Chondrocyte (in vitro differentiated cells): Measurements from ENCODE around the gene CARNS1. TPM values are rescaled to one million over a fixed set of nuclear protein-coding genes. Genes with fewer than 3 reads are reported as not detected.

ENCODE experiments used
- DNase-seq: peaks from one replicate; pipeline ENCODE4 v3.0.0; 2021; ENCODE audit warnings: mixed read lengths, low spot score
- H3K27ac Mint-ChIP-seq: one replicate; pipeline ENCODE4 v1.8.0; 2021; ENCODE audit warnings: mild to moderate bottlenecking, moderate library complexity, mixed read lengths; ENCODE audit not compliant: unreplicated experiment
- H3K27me3 Mint-ChIP-seq: 2 replicates; pipeline ENCODE4 v1.8.0; 2021; ENCODE audit warnings: low read depth, mixed read lengths
- H3K36me3 Mint-ChIP-seq: 2 replicates; pipeline ENCODE4 v1.8.0; 2021; ENCODE audit warnings: low read depth, mixed read lengths
- H3K4me1 Mint-ChIP-seq: 2 replicates; pipeline ENCODE4 v1.8.0; 2021; ENCODE audit warnings: low read depth, mild to moderate bottlenecking, mixed read lengths
- H3K4me3 Mint-ChIP-seq: one replicate; pipeline ENCODE4 v1.8.0; 2021; ENCODE audit warnings: mild to moderate bottlenecking, moderate library complexity, mixed read lengths; ENCODE audit not compliant: unreplicated experiment
- H3K9me3 Mint-ChIP-seq: 2 replicates; pipeline ENCODE4 v1.8.0; 2021; ENCODE audit warnings: low read depth, mixed read lengths
- CTCF ChIP-seq: fragments of 200-600 bp; sonication (generic); IDR thresholded peaks from 2 replicates; pipeline ENCODE4 v1.5.0; 2021; ENCODE audit warnings: antibody characterized with exemption, mild to moderate bottlenecking, moderate library complexity
- total RNA-seq: library from RNA; stranded (reverse); gene quantifications from 3 replicates; pipeline ENCODE4 v1.2.1, GENCODE V29; 2021

CARNS1 gene
- total RNA-seq, 1 donor from 2014 or later: 1.8 TPM

GRCh38 chr11:67384851-67385366, 30.6 kb upstream of the CARNS1 start:
- TF ChIP-seq CTCF: no peak
- Mint-ChIP-seq H3K4me3 (no peak overlapping the region), H3K27me3 (no peaks in the 10 kb centered on the region), H3K27ac (no peak overlapping the region), H3K4me1 (peaks cover 24% of the 10 kb centered on the region), H3K9me3 (no peaks in the 10 kb centered on the region), H3K36me3 (no peaks in the 10 kb centered on the region)
- no peak for DNase-seq

- no peak overlapping the region for H3K4me3 Mint-ChIP-seq
Observed at GRCh38 chr11:67387069-67387468, 28.4 kb upstream of the CARNS1 start.

GRCh38 chr11:67387518-67387917, 28.0 kb upstream of the CARNS1 start:
- H3K36me3 Mint-ChIP-seq: no peaks in the 10 kb centered on the region
- DNase-seq: no peak
- H3K27me3 Mint-ChIP-seq: no peaks in the 10 kb centered on the region
- no peak overlapping the region for H3K4me3 Mint-ChIP-seq
- TF ChIP-seq CTCF: no peak
- H3K27ac Mint-ChIP-seq: no peak overlapping the region
- no peaks in the 10 kb centered on the region for H3K9me3 Mint-ChIP-seq
- peaks cover 34% of the 10 kb centered on the region for H3K4me1 Mint-ChIP-seq

More at GRCh38 chr11:67387069-67387468, 28.4 kb upstream of the CARNS1 start:
- no peak for DNase-seq
- no peaks in the 10 kb centered on the region for H3K9me3 Mint-ChIP-seq
- H3K27me3 Mint-ChIP-seq: no peaks in the 10 kb centered on the region
- peaks cover 32% of the 10 kb centered on the region for H3K4me1 Mint-ChIP-seq
- no peaks in the 10 kb centered on the region for H3K36me3 Mint-ChIP-seq
- TF ChIP-seq CTCF: no peak
- no peak overlapping the region for H3K27ac Mint-ChIP-seq

GRCh38 chr11:67389477-67389876, 26.0 kb upstream of the CARNS1 start:
- Mint-ChIP-seq H3K4me1 (peaks cover 34% of the 10 kb centered on the region), H3K36me3 (peaks cover 1% of the 10 kb centered on the region)
- no peak for DNase-seq

GRCh38 chr11:67390947-67391303, 24.6 kb upstream of the CARNS1 start:
- Mint-ChIP-seq H3K9me3 (no peaks in the 10 kb centered on the region), H3K36me3 (peaks cover 1% of the 10 kb centered on the region), H3K4me3 (peak overlapping the region; percentile 90), H3K27me3 (no peaks in the 10 kb centered on the region), H3K27ac (peak overlapping the region; percentile 83), H3K4me1 (peaks cover 21% of the 10 kb centered on the region)
- TF ChIP-seq CTCF: no peak
- DNase-seq: no peak

More at GRCh38 chr11:67389477-67389876, 26.0 kb upstream of the CARNS1 start:
- Mint-ChIP-seq H3K9me3 (no peaks in the 10 kb centered on the region), H3K4me3 (peak overlapping the region; percentile 42), H3K27me3 (no peaks in the 10 kb centered on the region), H3K27ac (peak overlapping the region; percentile 14)
- TF ChIP-seq CTCF: peak; percentile 77
